OCI-LY3 (cell line): ENCODE data around the gene TMA7.
"Not testable (repeated sequence)": the region's sequence is repeated elsewhere in the genome, so short reads cannot be mapped to it uniquely, and the experiment has no call there.

Experiments used
- H2AFZ ChIP-seq: fragments of 200-600, 300-600 bp; shearing (Covaris generic); 2 replicates; pipeline ENCODE4 v1.6.0; 2014; ENCODE audit warnings: antibody characterized with exemption, low read depth, low read length
- H3K27ac ChIP-seq: fragments of 200-600, 300-600 bp; sonication (generic); 2 replicates; pipeline ENCODE4 v1.5.1; 2014; ENCODE audit warnings: mild to moderate bottlenecking, low read length, moderate library complexity, mixed read lengths
- H3K27me3 ChIP-seq: fragments of 200-600, 300-600 bp; sonication (generic); 2 replicates; pipeline ENCODE4 v1.6.1; 2014; ENCODE audit warnings: low read depth, low read length, mixed read lengths
- H3K36me3 ChIP-seq: fragments of 200-600, 300-600 bp; sonication (generic); replicated peaks from 2 replicates; pipeline ENCODE3; 2014; ENCODE audit warnings: low read depth, low read length, mixed read lengths
- H3K4me1 ChIP-seq: fragments of 300-600, 200-600 bp; sonication (generic); 2 replicates; pipeline ENCODE4 v1.6.1; 2014; ENCODE audit warnings: low read length, mixed read lengths
- H3K4me2 ChIP-seq: fragments of 200-600, 300-600 bp; sonication (generic); 2 replicates; pipeline ENCODE4 v1.6.1; 2014; ENCODE audit warnings: low read length, mixed read lengths
- H3K4me3 ChIP-seq: fragments of 300-600, 200-600 bp; sonication (generic); 2 replicates; pipeline ENCODE4 v1.5.1; 2014; ENCODE audit warnings: antibody characterized with exemption, mild to moderate bottlenecking, low read length, moderate library complexity
- H3K79me2 ChIP-seq: fragments of 300-600, 200-600 bp; shearing (Covaris generic); 2 replicates; pipeline ENCODE4 v1.6.1; 2014; ENCODE audit warnings: mild to moderate bottlenecking, low read length, mixed read lengths
- H3K9ac ChIP-seq: fragments of 300-600, 200-600 bp; shearing (Covaris generic); 2 replicates; pipeline ENCODE4 v1.6.0; 2014; ENCODE audit warnings: mild to moderate bottlenecking, low read length, moderate library complexity
- H3K9me3 ChIP-seq: fragments of 200-600, 300-600 bp; shearing (Covaris generic); 2 replicates; pipeline ENCODE4 v1.6.1; 2014; ENCODE audit warnings: low read length, mixed read lengths; ENCODE audit not compliant: insufficient read depth
- H4K20me1 ChIP-seq: fragments of 200-600, 300-600 bp; sonication (generic); 2 replicates; pipeline ENCODE4 v1.6.1; 2016; ENCODE audit warnings: low read length, mixed read lengths; ENCODE audit not compliant: insufficient read depth
- EZH2phosphoT487 ChIP-seq: fragments of 200-600 bp; shearing (Covaris generic); IDR thresholded peaks from 2 replicates; pipeline ENCODE4 v1.6.1; 2018; ENCODE audit warnings: antibody characterized with exemption, mixed run types, low read depth
- TF ChIP-seq, protein P1 (sequence below): fragments of 200-600, 300-600 bp; sonication (generic); IDR thresholded peaks from 2 replicates; pipeline ENCODE4 v1.5.1; 2014; ENCODE audit warnings: antibody characterized with exemption, low read length, low read depth

Gene TMA7

DNA sequence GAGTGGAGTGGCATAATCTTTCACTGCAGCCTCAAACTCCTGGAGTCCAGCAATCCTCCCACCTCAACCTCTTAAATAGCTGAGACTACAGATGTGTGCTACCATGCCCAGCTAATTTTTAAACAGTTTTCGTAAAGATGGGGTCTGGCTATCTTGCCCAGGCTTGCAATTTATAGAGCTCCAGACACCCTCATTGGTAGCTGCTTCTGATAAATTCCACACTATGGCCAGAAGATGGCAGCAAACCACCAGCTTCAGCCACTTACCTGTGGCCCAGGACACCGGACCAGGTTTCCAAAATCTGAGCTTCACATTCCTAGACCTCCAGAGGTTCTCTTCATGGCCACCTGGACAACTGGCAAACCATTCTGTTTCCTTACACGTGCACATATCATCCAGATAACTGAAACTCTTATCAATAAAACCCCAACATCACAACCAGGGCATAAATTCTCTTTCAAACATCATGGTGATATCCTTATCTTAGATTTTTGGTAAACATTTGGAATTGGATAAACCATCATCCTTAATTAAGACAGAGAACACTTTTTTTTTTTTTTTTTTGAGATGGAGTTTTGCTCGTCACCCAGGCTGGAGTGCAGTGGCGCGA, 39.1 kb upstream of the TMA7 start:
- no peaks in the 10 kb centered on the region for H3K9me3 ChIP-seq
- no peak overlapping the region for H3K4me3 ChIP-seq
- H3K36me3 ChIP-seq = no peaks in the 10 kb centered on the region

DNA sequence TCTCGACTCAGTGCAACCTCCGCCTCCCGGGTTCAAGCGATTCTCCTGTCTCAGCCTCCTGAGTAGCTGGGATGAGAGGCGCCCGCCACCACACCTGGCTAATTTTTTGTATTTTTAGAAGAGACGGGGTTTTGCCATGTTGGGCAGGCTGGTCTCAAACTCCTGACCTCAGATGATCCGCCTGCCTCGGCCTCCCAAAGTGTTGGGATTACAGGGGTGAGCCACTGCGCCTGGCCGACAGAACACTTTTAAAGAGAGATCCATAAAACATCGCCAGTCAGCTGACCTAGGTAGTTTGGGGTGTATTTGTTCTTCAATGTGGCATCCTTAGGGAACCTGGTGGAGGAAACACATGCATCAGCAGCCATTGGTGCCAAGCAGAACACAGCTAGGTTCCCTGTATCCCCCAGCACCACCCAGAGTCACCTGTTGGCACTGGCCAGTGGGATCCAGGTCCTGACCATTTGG, 38.6 kb upstream of the TMA7 start:
- H4K20me1 ChIP-seq, H3K9me3 ChIP-seq, H3K4me2 ChIP-seq, H3K79me2 ChIP-seq, H3K27me3 ChIP-seq, H3K4me3 ChIP-seq, H3K36me3 ChIP-seq, H3K4me1 ChIP-seq, H2AFZ ChIP-seq, H3K9ac ChIP-seq, H3K27ac ChIP-seq: not testable (repeated sequence)

More for the DNA sequence above, 39.1 kb upstream of the TMA7 start:
- no peak overlapping the region for H3K4me2 ChIP-seq
- no peak overlapping the region for H3K9ac ChIP-seq
- no peaks in the 10 kb centered on the region for H3K4me1 ChIP-seq
- no peak overlapping the region for H2AFZ ChIP-seq
- H3K79me2 ChIP-seq = no peaks in the 10 kb centered on the region
- no peaks in the 10 kb centered on the region for H4K20me1 ChIP-seq
- TF ChIP-seq EZH2phosphoT487 = no peak
- TF ChIP-seq, protein P1, sequence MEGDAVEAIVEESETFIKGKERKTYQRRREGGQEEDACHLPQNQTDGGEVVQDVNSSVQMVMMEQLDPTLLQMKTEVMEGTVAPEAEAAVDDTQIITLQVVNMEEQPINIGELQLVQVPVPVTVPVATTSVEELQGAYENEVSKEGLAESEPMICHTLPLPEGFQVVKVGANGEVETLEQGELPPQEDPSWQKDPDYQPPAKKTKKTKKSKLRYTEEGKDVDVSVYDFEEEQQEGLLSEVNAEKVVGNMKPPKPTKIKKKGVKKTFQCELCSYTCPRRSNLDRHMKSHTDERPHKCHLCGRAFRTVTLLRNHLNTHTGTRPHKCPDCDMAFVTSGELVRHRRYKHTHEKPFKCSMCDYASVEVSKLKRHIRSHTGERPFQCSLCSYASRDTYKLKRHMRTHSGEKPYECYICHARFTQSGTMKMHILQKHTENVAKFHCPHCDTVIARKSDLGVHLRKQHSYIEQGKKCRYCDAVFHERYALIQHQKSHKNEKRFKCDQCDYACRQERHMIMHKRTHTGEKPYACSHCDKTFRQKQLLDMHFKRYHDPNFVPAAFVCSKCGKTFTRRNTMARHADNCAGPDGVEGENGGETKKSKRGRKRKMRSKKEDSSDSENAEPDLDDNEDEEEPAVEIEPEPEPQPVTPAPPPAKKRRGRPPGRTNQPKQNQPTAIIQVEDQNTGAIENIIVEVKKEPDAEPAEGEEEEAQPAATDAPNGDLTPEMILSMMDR = peak; percentile 88
- 0 out of 2 replicates have a peak, but pooled peaks cover 2% of the 10 kb centered on the region for H3K27me3 ChIP-seq
- no peak overlapping the region for H3K27ac ChIP-seq

DNA sequence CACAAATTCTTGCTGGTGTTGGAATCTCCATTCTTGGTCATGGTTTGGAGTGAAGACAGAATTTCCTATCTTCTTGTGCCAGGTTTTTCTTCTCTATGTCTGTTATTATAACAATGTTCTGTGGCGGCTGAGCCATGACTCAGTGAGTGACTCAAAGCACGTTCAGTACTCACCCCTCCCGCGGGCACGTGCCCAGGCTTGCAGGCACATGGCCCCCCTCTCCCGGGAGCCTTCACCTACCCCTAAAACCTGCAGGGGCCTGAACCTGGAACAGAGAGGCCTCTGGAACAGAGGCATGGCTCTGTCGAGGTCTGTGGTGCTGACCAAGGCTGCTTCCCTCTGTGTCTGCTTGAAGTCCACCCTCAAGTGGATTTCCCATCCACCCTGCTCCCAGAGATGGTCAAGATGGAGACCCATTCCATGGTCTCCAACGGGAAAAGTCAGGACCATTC, 37.8 kb upstream of the TMA7 start:
- Histone ChIP-seq H2AFZ (no peak overlapping the region), H3K27ac (no peak overlapping the region), H3K4me1 (no peaks in the 10 kb centered on the region), H3K27me3 (no peaks in the 10 kb centered on the region), H3K79me2 (no peaks in the 10 kb centered on the region), H3K4me3 (no peak overlapping the region), H3K4me2 (no peak overlapping the region), H3K9ac (no peak overlapping the region), H3K9me3 (no peaks in the 10 kb centered on the region), H4K20me1 (no peaks in the 10 kb centered on the region), H3K36me3 (no peaks in the 10 kb centered on the region)
- no peak for TF ChIP-seq EZH2phosphoT487
- TF ChIP-seq, protein P1 = no peak

- H3K27me3 ChIP-seq = no peaks in the 10 kb centered on the region
- H3K36me3 ChIP-seq = no peaks in the 10 kb centered on the region
- H3K9ac ChIP-seq = no peak overlapping the region
- TF ChIP-seq EZH2phosphoT487 = no peak
- TF ChIP-seq, protein P1 = no peak
- no peaks in the 10 kb centered on the region for H3K9me3 ChIP-seq
- no peak overlapping the region for H3K4me2 ChIP-seq
- H3K4me1 ChIP-seq = no peaks in the 10 kb centered on the region
- H2AFZ ChIP-seq = no peak overlapping the region
- H3K79me2 ChIP-seq = no peaks in the 10 kb centered on the region
- H3K4me3 ChIP-seq = no peak overlapping the region
- no peak overlapping the region for H3K27ac ChIP-seq
- H4K20me1 ChIP-seq = no peaks in the 10 kb centered on the region
Measured at GRCh38 chr3:48402907-48403306, 37.1 kb upstream of the TMA7 start.
